ACC112 (cell line): ENCODE measurements around the gene FCN3.

ENCODE experiments used
- H2AFZ ChIP-seq: fragments of 200-600 bp; sonication (generic); one replicate; pipeline ENCODE4 v1.6.0; 2017; ENCODE audit warnings: antibody characterized with exemption, low read length; ENCODE audit not compliant: unreplicated experiment
- H3K27ac ChIP-seq: fragments of 200-600 bp; sonication (generic); 2 replicates; pipeline ENCODE4 v1.5.1; 2014; ENCODE audit warnings: low read depth, mild to moderate bottlenecking, antibody characterized with exemption, low read length, moderate library complexity
- H3K27me3 ChIP-seq: fragments of 200-600 bp; sonication (generic); 2 replicates; pipeline ENCODE4 v1.6.1; 2014; ENCODE audit warnings: mild to moderate bottlenecking, antibody characterized with exemption, low read length, moderate library complexity, mixed read lengths; ENCODE audit not compliant: insufficient read depth
- H3K36me3 ChIP-seq: fragments of 200-600 bp; sonication (generic); 2 replicates; pipeline ENCODE4 v1.6.1; 2016; ENCODE audit warnings: mild to moderate bottlenecking, antibody characterized with exemption, low read length, moderate library complexity, mixed read lengths; ENCODE audit not compliant: insufficient read depth
- H3K4me1 ChIP-seq: fragments of 200-600 bp; sonication (generic); one replicate; pipeline ENCODE4 v1.6.1; 2016; ENCODE audit warnings: low read length, mixed read lengths; ENCODE audit not compliant: insufficient read depth, unreplicated experiment, control insufficient read depth
- H3K4me3 ChIP-seq: fragments of 200-600 bp; sonication (generic); 2 replicates; pipeline ENCODE4 v1.5.1; 2014; ENCODE audit warnings: mild to moderate bottlenecking, low read depth, low read length
- H3K79me2 ChIP-seq: fragments of 200-600 bp; sonication (generic); one replicate; pipeline ENCODE4 v1.6.0; 2016; ENCODE audit warnings: low read length; ENCODE audit not compliant: control insufficient read depth, unreplicated experiment, insufficient read depth

The FCN3 gene

DNA sequence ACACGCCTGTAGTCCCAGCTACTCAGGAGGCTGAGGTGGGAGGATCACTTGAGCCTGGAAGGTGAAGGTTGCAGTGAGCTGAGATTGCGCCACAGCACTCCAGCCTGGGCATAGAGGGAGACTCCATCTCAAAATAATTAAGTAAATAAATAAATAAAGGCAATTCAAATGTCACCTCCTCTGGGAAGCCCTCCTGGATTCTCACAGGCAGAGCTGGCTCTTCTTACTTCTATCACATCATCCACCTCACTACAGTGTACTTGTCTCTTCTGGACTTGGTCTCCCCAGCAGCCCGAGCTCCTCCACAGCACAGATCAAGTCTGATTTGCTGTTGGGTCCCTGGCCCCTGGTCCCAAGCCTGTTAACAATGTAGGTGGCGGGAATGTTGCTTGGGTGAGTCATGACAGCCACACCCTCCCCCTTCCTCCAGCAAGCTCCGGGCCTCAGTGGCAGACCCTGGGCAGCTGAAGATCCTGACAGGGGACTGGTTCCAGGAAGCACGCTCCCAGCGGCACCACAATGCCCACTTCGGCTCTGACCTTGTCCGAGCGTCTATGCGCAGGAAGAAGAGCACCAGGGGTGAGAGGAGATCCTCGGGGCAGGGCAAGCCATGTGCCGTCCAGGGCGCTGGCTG, 27.5 kb downstream of the FCN3 start:
- no peak overlapping the region for H3K27ac ChIP-seq
- H3K79me2 ChIP-seq, result no peaks in the 10 kb centered on the region
- no peak overlapping the region for H2AFZ ChIP-seq
- H3K4me3 ChIP-seq, result no peak overlapping the region
- no peaks in the 10 kb centered on the region for H3K36me3 ChIP-seq
- H3K27me3 ChIP-seq, result no peaks in the 10 kb centered on the region
- peaks cover 13% of the 10 kb centered on the region for H3K4me1 ChIP-seq

- Histone ChIP-seq H3K27me3 (no peaks in the 10 kb centered on the region), H3K27ac (no peak overlapping the region), H3K36me3 (no peaks in the 10 kb centered on the region), H3K4me3 (no peak overlapping the region), H3K4me1 (peaks cover 20% of the 10 kb centered on the region), H3K79me2 (no peaks in the 10 kb centered on the region), H2AFZ (no peak overlapping the region)
Measured at GRCh38 chr1:27346357-27346756, 28.3 kb downstream of the FCN3 start.

DNA sequence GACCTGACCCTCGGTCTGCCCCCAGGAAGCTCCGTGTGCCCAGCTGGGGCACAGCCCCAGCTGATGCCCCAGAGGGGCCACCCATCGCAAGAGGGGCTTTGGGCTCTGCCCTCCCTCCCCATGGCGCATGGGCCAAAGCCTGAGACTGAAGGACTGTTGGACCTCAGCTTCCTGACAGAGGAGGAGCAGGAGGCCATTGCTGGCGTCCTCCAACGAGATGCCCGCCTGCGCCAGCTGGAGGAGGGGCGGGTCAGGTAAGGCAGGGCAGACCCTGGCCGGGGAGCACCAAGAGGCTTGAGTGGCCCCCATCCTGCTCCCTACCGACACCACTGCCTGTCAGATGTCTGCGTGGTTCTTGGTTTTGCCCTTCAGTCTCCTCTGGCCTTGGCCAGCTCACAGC, 29.4 kb downstream of the FCN3 start:
- peaks cover 28% of the 10 kb centered on the region for H3K4me1 ChIP-seq
- no peaks in the 10 kb centered on the region for H3K36me3 ChIP-seq
- no peaks in the 10 kb centered on the region for H3K79me2 ChIP-seq
- H2AFZ ChIP-seq, result no peak overlapping the region
- H3K4me3 ChIP-seq, result no peak overlapping the region
- no peaks in the 10 kb centered on the region for H3K27me3 ChIP-seq
- no peak overlapping the region for H3K27ac ChIP-seq

GRCh38 chr1:27343639-27344025, 31.0 kb downstream of the FCN3 start:
- peaks cover 29% of the 10 kb centered on the region for H3K4me1 ChIP-seq
- no peaks in the 10 kb centered on the region for H3K36me3 ChIP-seq
- no peaks in the 10 kb centered on the region for H3K79me2 ChIP-seq
- no peak overlapping the region for H2AFZ ChIP-seq
- H3K27me3 ChIP-seq, result no peaks in the 10 kb centered on the region
- H3K4me3 ChIP-seq, result no peak overlapping the region
- no peak overlapping the region for H3K27ac ChIP-seq

DNA sequence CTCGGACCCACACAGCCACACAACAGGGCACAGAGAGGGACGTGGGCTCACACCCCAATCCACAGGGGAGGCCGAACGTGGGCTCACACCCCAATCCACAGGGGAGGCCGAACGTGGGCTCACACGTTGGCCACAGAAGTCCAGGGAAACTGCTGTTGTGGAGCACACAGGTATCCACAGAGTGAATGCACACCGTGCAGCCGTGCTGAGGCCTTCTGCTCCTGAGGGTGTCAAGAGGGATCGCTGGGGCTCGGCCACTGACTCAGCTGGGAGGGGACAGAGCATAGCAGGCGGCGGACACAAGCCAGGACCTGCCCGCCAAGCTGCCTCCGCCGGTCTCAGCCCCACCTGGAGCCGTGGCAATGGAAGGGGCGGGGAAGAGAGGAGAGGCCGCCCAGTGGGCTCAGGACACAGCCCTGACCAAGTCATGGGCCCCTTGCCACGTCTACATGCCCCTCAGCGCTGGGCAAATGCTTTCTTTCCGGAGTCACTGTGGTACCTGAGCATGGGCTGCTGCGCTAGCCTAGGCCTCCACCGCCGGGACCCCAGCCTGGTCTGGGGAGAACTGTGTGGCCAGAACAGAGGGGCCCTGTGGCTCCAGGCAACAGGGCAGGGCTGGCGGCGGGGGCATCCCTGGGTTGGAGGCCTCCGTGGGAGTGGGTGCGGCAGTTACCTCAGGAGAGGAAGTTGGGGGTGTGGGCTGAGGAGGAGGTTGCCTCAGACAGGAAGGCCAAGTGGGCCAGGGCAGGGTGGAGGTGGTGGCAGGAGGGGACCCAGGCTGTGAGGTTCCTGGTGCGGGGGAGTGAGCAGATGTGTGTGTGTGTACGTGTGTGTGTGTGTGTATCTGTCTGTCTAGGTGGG, 31.6 kb downstream of the FCN3 start:
- no peaks in the 10 kb centered on the region for H3K27me3 ChIP-seq
- no peaks in the 10 kb centered on the region for H3K79me2 ChIP-seq
- peaks cover 29% of the 10 kb centered on the region for H3K4me1 ChIP-seq
- H2AFZ ChIP-seq, result no peak overlapping the region
- H3K4me3 ChIP-seq, result no peak overlapping the region
- no peaks in the 10 kb centered on the region for H3K36me3 ChIP-seq
- no peak overlapping the region for H3K27ac ChIP-seq

DNA sequence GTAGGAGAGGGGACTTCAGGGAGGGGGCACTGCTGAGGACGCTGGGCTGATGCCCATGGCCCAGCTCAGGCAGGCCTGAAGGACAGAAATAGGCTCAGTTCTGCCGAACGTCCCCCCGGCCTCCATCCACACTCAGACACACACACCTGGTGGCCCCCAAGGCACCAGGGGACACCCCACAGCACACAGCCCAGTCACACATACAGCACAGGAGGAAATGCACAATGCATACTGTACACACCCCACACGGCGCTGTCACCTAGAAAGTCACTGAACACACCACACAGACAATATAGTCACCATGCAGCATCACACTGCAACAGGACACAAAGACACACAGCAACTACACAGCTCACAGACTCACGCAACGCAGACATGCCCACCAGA, 32.2 kb downstream of the FCN3 start:
- Histone ChIP-seq H3K4me3 (no peak overlapping the region), H3K36me3 (no peaks in the 10 kb centered on the region), H2AFZ (no peak overlapping the region), H3K27ac (no peak overlapping the region), H3K79me2 (no peaks in the 10 kb centered on the region), H3K27me3 (no peaks in the 10 kb centered on the region), H3K4me1 (peaks cover 28% of the 10 kb centered on the region)

GRCh38 chr1:27341525-27342252, 32.9 kb downstream of the FCN3 start, which contains the start of gene SYTL1:
SYTL1 (plus strand) TSS chr1:27342022; CDS start chr1:27345335, 3,313 bp downstream.
- no peak within 1 kb of the TSS for H3K4me3 ChIP-seq
- no peak within 1 kb of the TSS for H2AFZ ChIP-seq
- no peaks in the 10 kb centered on the region for H3K79me2 ChIP-seq
- H3K27me3 ChIP-seq, result no peaks in the 10 kb centered on the region
- H3K4me1 ChIP-seq, result peaks cover 24% of the 10 kb centered on the region
- no peak within 1 kb of the TSS for H3K27ac ChIP-seq
- no peaks in the 10 kb centered on the region for H3K36me3 ChIP-seq

DNA sequence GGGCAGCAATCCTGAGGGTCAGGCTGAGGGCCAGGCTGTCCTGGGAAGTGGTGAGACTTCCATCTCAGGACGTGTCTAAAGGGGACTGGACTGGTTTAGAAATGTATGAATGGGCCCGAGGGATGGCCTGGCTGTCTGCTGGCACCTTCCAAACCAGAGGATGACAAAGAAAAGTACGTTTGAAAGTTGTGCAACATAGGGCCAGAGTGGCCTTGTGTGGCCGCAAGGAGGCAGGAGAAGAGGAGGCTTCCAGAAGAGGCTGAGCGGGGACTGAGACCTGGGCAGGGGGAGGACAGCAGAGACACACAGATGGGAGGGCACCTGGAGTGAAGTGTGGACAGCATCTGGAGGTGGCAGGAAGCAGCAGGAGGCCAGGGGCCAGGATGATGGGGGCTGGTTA, 35.4 kb downstream of the FCN3 start:
- H3K36me3 ChIP-seq, result 0 out of 2 replicates have a peak, but pooled peaks cover 6% of the 10 kb centered on the region
- H3K4me3 ChIP-seq, result no peak overlapping the region
- H2AFZ ChIP-seq, result no peak overlapping the region
- H3K27me3 ChIP-seq, result no peaks in the 10 kb centered on the region
- H3K79me2 ChIP-seq, result no peaks in the 10 kb centered on the region
- peaks cover 24% of the 10 kb centered on the region for H3K4me1 ChIP-seq
- H3K27ac ChIP-seq, result no peak overlapping the region

GRCh38 chr1:27338751-27339150, 35.9 kb downstream of the FCN3 start:
- H2AFZ ChIP-seq, result no peak overlapping the region
- H3K4me3 ChIP-seq, result no peak overlapping the region
- H3K4me1 ChIP-seq, result peaks cover 24% of the 10 kb centered on the region
- H3K36me3 ChIP-seq, result 0 out of 2 replicates have a peak, but pooled peaks cover 10% of the 10 kb centered on the region
- H3K27me3 ChIP-seq, result no peaks in the 10 kb centered on the region
- H3K27ac ChIP-seq, result no peak overlapping the region
- no peaks in the 10 kb centered on the region for H3K79me2 ChIP-seq

GRCh38 chr1:27336756-27337155, 37.9 kb downstream of the FCN3 start:
- no peaks in the 10 kb centered on the region for H3K27me3 ChIP-seq
- H3K79me2 ChIP-seq, result no peaks in the 10 kb centered on the region
- peaks cover 16% of the 10 kb centered on the region; the same call in 1 of the 2 replicates for H3K36me3 ChIP-seq
- H3K4me3 ChIP-seq, result no peak overlapping the region
- H3K27ac ChIP-seq, result no peak overlapping the region
- peaks cover 27% of the 10 kb centered on the region for H3K4me1 ChIP-seq
- H2AFZ ChIP-seq, result no peak overlapping the region
